Measurements from ENCODE around the gene RUNX2. TPM values are rescaled to one million over a fixed set of nuclear protein-coding genes. Genes with fewer than 3 reads are reported as not detected.

The RUNX2 gene
- total and polyA plus RNA-seq, 2 of the 8 experiments (the other 6 are each of a cell fraction or from before 2014, with no cell fraction given) = 0.26 to 1.2 TPM

DNA sequence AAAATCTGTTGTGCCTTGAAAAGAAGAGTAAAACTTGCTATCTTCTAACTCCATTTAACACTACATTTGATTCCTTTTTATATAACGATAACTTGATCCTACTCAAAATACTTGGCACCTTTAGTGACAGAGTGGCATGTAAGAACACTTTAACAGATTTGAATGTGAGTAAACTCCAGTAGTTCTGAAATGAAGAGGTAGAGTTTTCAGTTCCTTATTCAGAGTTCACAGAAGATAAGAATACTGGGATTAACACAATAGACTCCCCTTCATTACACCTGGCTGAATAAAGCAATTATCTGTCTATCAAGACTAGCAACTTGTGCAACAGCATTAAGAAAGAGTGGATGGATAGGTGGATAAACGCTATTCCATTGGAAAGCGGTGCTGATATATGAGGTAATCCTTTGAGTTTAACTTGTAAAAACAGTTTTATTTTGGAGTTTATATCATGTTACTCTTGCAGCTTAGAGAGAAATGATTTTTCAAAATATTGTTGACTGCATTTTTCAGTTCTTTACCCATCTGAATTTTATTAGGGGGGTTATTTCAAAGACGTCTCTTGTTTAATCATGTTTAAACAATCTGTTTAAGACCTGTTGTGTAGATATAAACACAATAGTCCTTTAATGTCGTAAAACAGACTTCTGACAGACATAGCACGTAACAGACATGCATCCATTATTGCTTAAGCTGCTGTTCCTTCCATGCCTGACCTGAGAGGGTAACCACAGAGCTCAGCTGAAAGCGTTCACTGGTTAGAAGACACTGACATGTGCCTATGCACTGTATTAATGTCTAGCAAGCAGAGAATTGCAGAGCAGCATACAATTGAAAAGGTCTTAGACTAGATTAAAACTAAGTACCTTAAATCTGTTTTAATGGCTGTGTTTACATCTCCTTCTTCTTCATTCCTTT is 152.0 kb downstream of the RUNX2 start:
- H3K79me2 ChIP-seq (ENCODE audit: control insufficient read depth in 1 of 2, insufficient read depth in 2 of 2, low read length in 2 of 2) = no peaks in the 10 kb centered on the region
- no peaks in the 10 kb centered on the region for H3K4me1 ChIP-seq (replicated peaks in 1 of 4; ENCODE audit: control insufficient read depth in 3 of 4, insufficient read depth in 4 of 4, low read length in 3 of 4)
- no peak overlapping the region for H2BK12ac ChIP-seq (ENCODE audit: low read depth, low read length)
- H3K4ac ChIP-seq (replicated peaks; ENCODE audit: insufficient read length, low read depth, low read length) = no peak overlapping the region
- no peak overlapping the region for H3K27ac ChIP-seq (ENCODE audit: low read depth, low read length)
- no peak for TF ChIP-seq CHD1 (IDR thresholded peaks at IDR 0.05; ENCODE audit: low read depth, low read length)
- no peak for TF ChIP-seq JUND (IDR thresholded peaks at IDR 0.05; ENCODE audit: low read length)
- TF ChIP-seq KDM5A (IDR thresholded peaks at IDR 0.05; ENCODE audit: low read length) = no peak
- TF ChIP-seq TEAD4 (IDR thresholded peaks at IDR 0.05; ENCODE audit: low read depth, low read length) = no peak
- TF ChIP-seq, protein P1, sequence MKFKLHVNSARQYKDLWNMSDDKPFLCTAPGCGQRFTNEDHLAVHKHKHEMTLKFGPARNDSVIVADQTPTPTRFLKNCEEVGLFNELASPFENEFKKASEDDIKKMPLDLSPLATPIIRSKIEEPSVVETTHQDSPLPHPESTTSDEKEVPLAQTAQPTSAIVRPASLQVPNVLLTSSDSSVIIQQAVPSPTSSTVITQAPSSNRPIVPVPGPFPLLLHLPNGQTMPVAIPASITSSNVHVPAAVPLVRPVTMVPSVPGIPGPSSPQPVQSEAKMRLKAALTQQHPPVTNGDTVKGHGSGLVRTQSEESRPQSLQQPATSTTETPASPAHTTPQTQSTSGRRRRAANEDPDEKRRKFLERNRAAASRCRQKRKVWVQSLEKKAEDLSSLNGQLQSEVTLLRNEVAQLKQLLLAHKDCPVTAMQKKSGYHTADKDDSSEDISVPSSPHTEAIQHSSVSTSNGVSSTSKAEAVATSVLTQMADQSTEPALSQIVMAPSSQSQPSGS (IDR thresholded peaks at IDR 0.05; ENCODE audit: low read length) = no peak
- ChIA-PET POLR2A (ENCODE audit: partially characterized antibody) (no interaction called here), CTCF (ENCODE audit: partially characterized antibody) (no interaction called here)
- no peak for FAIRE-seq
- H3K9ac ChIP-seq (replicated peaks in 1 of 4; ENCODE audit: extremely low read depth in 1 of 4, low read depth in 3 of 4, low read length in 3 of 4) = no peak overlapping the region
- no peak overlapping the region for H3K56ac ChIP-seq (replicated peaks; ENCODE audit: insufficient read length, low read depth, low read length)
- H2AK5ac ChIP-seq (ENCODE audit: low read depth, low read length) = no peak overlapping the region
- no peak overlapping the region for H3K4me3 ChIP-seq (ENCODE audit: extremely low read depth in 1 of 4, insufficient read depth in 2 of 4, low read depth in 3 of 4, low read length in 4 of 4)
- H3K14ac ChIP-seq (ENCODE audit: insufficient read length) = no peak overlapping the region
- no peak overlapping the region for H4K5ac ChIP-seq (ENCODE audit: insufficient read length, low read depth, low read length)
- H3K79me1 ChIP-seq (ENCODE audit: low read depth, low read length) = no peaks in the 10 kb centered on the region
- DNase-seq (ENCODE audit: low read depth in 1 of 2, low spot score in 2 of 2) = no peak
- no peak overlapping the region for H4K91ac ChIP-seq (replicated peaks; ENCODE audit: insufficient read length, low read length)
- no peaks in the 10 kb centered on the region for H4K20me1 ChIP-seq (replicated peaks in 1 of 2; ENCODE audit: control insufficient read depth in 1 of 2, insufficient read depth in 2 of 2, low read length in 2 of 2)
- H3K9me3 ChIP-seq (ENCODE audit: insufficient read depth in 2 of 2, low read depth in 1 of 2, low read length in 1 of 2) = 0 out of 4 replicates have a peak, but pooled peaks cover 0 to 3% of the 10 kb centered on the region in 2 experiments
- no peak overlapping the region for H4K8ac ChIP-seq (ENCODE audit: extremely low read depth, insufficient read depth, low read length)
- H3K27me3 ChIP-seq (replicated peaks in 1 of 4; ENCODE audit: control insufficient read depth in 3 of 4, extremely low read depth in 1 of 4, insufficient read depth in 3 of 4, low read length in 3 of 4) = no peaks in the 10 kb centered on the region
- no peak overlapping the region for H2BK5ac ChIP-seq (ENCODE audit: low read depth, low read length)
- H3K18ac ChIP-seq (ENCODE audit: extremely low read depth, low read length) = no peak overlapping the region
- no peak overlapping the region for H2BK15ac ChIP-seq (ENCODE audit: low read length)
- no peak overlapping the region for H2BK120ac ChIP-seq (replicated peaks; ENCODE audit: low read depth, low read length)
- H3K23ac ChIP-seq (ENCODE audit: insufficient read length) = no peak overlapping the region
- WGBS, 2 experiments (ENCODE audit: extremely low coverage in 1 of 2, insufficient coverage in 1 of 2, insufficient read length in 1 of 2, insufficient replicate concordance in 2 of 2, low coverage in 1 of 2, low lambda C conversion rate in 2 of 2, missing lambda C conversion rate in 1 of 2) = 86% methylated on average over 7 of the region's 7 CpGs; no CpG with 5 or more reads in 1 of the 2 experiments
- H3K4me2 ChIP-seq (ENCODE audit: insufficient read depth in 1 of 2, low read depth in 2 of 2, low read length in 2 of 2) = no peak overlapping the region
- H2BK20ac ChIP-seq (ENCODE audit: low read length) = no peak overlapping the region
- no peaks in the 10 kb centered on the region for H3K23me2 ChIP-seq (ENCODE audit: low read depth, low read length)
- no peak overlapping the region for H2AFZ ChIP-seq (ENCODE audit: low read length)
- no peaks in the 10 kb centered on the region for H3K36me3 ChIP-seq (ENCODE audit: control insufficient read depth in 2 of 4, insufficient read depth in 4 of 4, low read length in 3 of 4)

All from H1 (cell line).